HS-5 (cell line): ENCODE measurements around the gene DDX39B.
"Not testable (repeated sequence)": the region's sequence is repeated elsewhere in the genome, so short reads cannot be mapped to it uniquely, and the experiment has no call there.

ENCODE experiments used
- DNase-seq: peaks from one replicate; pipeline ENCODE4 v3.0.0-alpha.2; 2012; ENCODE audit warnings: low read depth

The DDX39B gene

GRCh38 chr6:31528821-31529328 is 12.9 kb downstream of the DDX39B start, which contains the start of gene MCCD1:
TSS of gene MCCD1 (plus strand) at chr6:31528962. CDS start at chr6:31529015, 53 bp downstream.
- DNase-seq = no peak

- DNase-seq = no peak
These were observed 13.5 kb downstream of the DDX39B start for GRCh38 chr6:31528307-31528777.

- no peak for DNase-seq
These were observed 15.7 kb downstream of the DDX39B start for GRCh38 chr6:31525932-31526591.

DNA sequence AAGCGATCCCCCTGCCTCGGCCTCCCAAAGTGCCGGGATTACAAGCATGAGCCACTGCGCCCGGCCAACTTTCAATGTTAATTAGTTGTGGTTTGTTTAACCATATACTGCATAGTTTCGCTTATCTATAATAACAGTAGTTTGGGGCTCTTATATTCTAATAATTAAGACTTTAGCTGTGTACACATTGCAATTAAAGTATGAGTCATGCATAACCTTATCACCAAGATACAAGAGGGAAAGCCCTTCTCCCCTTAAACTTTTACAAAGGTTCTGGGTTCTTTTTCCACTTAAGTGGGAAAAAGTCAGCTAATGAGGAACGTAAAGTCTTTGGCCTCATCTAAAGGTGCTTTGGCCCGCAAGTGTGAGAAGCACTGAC is 16.3 kb downstream of the DDX39B start:
- no peak for DNase-seq

GRCh38 chr6:31521835-31522234 is 20.0 kb downstream of the DDX39B start:
- no peak for DNase-seq

GRCh38 chr6:31513456-31514165 is 28.2 kb downstream of the DDX39B start:
- DNase-seq = no peak

GRCh38 chr6:31510007-31510406 is 31.8 kb downstream of the DDX39B start:
- no peak for DNase-seq

DNA sequence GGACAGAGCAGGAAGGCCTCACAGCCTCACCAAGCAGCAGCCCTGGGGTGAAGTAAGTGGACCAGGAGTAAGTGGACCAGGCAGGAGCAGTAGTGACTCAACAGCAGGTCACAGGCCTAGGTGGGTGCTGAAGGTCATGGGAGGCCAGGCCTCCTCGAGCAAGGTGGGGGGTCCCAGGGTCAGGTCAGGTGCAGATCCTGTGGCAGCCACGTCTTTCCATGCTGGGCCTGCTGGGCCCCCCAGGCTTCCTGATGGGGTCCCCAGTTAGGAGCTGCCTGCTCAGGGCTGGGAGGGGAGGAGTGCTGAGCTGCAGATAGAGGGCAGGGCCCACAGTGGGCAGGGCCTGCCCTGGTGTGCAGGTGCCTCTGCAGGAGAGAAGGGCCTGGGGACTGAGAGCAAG is 32.8 kb downstream of the DDX39B start:
- DNase-seq = not testable (repeated sequence)

DNA sequence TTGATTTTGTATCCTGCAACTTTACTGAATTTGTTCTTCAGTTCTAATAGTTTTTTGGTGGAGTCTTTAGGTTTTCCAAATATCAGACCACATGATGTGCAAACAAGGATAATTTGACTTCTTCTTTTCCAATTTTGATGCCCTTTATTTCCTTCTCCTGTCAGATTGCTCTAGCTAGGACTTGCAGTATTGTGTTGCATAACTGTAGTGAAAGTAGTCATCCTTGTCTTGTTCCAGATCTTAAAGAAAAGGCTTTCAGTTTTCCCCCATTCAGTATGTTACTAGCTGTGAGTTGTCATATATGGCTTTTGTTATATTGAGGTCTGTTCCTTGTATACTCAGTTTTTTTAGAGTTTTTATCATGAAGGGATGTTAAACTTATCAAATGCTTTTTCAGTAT is 39.2 kb downstream of the DDX39B start:
- no peak for DNase-seq

- not testable (repeated sequence) for DNase-seq
These were observed 42.2 kb downstream of the DDX39B start for GRCh38 chr6:31499648-31500047.

GRCh38 chr6:31498748-31499147 is 43.1 kb downstream of the DDX39B start:
- DNase-seq = no peak

- DNase-seq = no peak
These were observed 44.0 kb downstream of the DDX39B start, which contains the start of gene MICB for GRCh38 chr6:31497531-31498476. TSS of gene MICB (plus strand) at chr6:31498145. CDS start at chr6:31498194, 49 bp downstream.

GRCh38 chr6:31496826-31497225 is 45.0 kb downstream of the DDX39B start:
- not testable (repeated sequence) for DNase-seq

- no peak for DNase-seq
These were observed 46.2 kb downstream of the DDX39B start for GRCh38 chr6:31495580-31495979.

- DNase-seq = no peak
These were observed 47.7 kb downstream of the DDX39B start for GRCh38 chr6:31493875-31494694.

DNA sequence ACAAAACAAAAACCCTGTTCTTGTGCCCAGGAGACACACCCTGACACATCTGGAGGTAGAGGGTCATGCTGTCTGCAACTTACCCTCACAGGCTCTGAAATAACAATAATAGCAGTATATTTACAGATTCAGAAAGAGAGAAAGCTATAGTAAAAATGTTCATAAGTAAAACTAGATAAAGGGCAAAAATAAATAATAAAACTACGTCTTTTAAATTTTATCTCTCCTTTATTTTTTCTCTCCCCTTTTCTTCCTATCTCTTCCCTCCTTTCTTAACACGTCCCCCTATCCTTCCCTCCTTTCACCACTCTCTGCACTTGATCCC is 48.3 kb downstream of the DDX39B start:
- DNase-seq = not testable (repeated sequence)

DNA sequence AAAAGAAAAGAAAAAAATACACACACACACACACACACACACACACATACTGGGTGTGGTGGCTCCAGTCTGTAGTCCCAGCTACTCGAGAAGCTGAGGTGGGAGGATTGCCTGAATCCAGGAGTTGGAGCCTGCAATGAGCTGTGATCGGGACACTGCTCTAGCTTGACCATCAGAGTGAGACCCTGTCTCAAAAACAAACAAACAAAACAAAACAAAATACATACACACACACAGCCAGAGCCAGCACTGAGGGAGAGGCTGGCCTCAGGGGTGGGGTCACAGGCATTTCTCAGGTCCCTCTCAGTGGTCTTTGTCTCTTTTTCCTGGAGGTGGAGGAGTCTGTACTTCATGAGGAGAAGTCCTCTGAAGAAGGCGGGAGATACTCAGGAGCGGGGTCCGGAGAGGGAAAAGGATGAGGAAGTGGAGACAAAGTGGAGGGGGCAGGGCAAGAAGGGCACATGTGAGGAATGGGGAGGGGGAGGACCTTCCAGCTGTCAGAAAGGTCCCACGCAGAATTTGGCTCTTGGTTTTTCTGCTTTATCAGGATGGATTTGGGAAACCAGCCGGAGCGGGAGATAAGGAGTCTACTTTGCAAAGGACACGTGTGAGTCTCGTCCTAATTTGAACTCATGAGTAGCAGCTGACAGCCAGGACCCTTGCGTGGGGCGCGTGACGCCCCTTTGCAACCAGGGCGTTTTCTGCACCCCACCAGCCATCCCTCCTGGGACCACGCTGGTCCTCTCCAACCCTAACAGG is 51.5 kb downstream of the DDX39B start:
- no peak for DNase-seq

GRCh38 chr6:31489086-31489485 is 52.7 kb downstream of the DDX39B start:
- DNase-seq = no peak

GRCh38 chr6:31487674-31488073 is 54.1 kb downstream of the DDX39B start:
- not testable (repeated sequence) for DNase-seq

GRCh38 chr6:31486065-31486837 is 55.6 kb downstream of the DDX39B start:
- DNase-seq = not testable (repeated sequence)
